Uterus (tissue), 4 donors: Measurements from ENCODE around the gene HOXD12. TPM values are rescaled to one million over a fixed set of nuclear protein-coding genes. Genes with fewer than 3 reads are reported as not detected.

Experiments used
- DNase-seq, 2 donors: peaks; one replicate each; pipeline ENCODE4 v3.0.0-alpha.2; 2019 to 2020
- H3K27ac ChIP-seq, 2 donors: fragments of 200-600 bp; sonication (generic); 1 replicate in 1 of 2; 2 replicates in 1 of 2; pipeline ENCODE4 v1.5.1; 2016 to 2018
- H3K27me3 ChIP-seq, 2 donors: fragments of 200-600 bp; sonication (generic); one replicate each; pipeline ENCODE4 v1.5.1; 2018 to 2019; ENCODE audit warnings: control low read depth in 1 of 2
- H3K36me3 ChIP-seq, 2 donors: fragments of 200-600 bp; sonication (generic); one replicate each; pipeline ENCODE4 v1.5.1; 2019; ENCODE audit warnings: control low read depth in 1 of 2
- H3K4me1 ChIP-seq, 2 donors: fragments of 200-600 bp; sonication (generic); one replicate each; pipeline ENCODE4 v1.5.1; 2018 to 2019; ENCODE audit warnings: control low read depth in 1 of 2
- H3K4me3 ChIP-seq, 2 donors: fragments of 200-600 bp; sonication (generic); 1 replicate in 1 of 2; 2 replicates in 1 of 2; pipeline ENCODE4 v1.5.1; 2018 to 2019; ENCODE audit warnings: mild to moderate bottlenecking in 1 of 2
- H3K9me3 ChIP-seq, 2 donors: fragments of 200-600 bp; sonication (generic); one replicate each; pipeline ENCODE4 v1.5.1; 2019; ENCODE audit warnings: control low read depth in 1 of 2
- POLR2A ChIP-seq, 2 donors: fragments of 450-650 bp; IDR thresholded peaks; one replicate each; pipeline ENCODE4 v1.6.1; 2016; ENCODE audit warnings: antibody characterized with exemption in 2 of 2, mild to moderate bottlenecking in 1 of 2, moderate library complexity in 1 of 2
- intact Hi-C: fragments of 100-400 bp; cut with DNase I; formaldehyde crosslinking; loops from one replicate; pipeline ENCODE4 v1.15.1; 2023; ENCODE audit warnings: low total_unique reads
- total RNA-seq, 4 donors: library from RNA; depleted of rRNA in 3 of 4; stranded (reverse); fragments of >200 nt in 3 of 4; gene quantifications; one replicate each; pipeline versions ENCODE4 v1.1.0 to v1.2.4, GENCODE V29; 2014 to 2023
- TF ChIP-seq, protein P1 (sequence below), 4 experiments: fragments of 200-600 bp in 2 of 4; fragments of 450-650 bp in 2 of 4; sonication (generic) in 2 of 4; IDR thresholded peaks; one replicate each; pipeline ENCODE4 v1.5.1; 2016 to 2019; ENCODE audit warnings: antibody characterized with exemption in 4 of 4, mild to moderate bottlenecking in 2 of 4, moderate library complexity in 1 of 4
- donor health status: DM: yes; HTN: yes; CAD: no.

The HOXD12 gene
- total RNA-seq, 4 donors from 2014 or later, result 0.76 TPM; not detected in 3

DNA sequence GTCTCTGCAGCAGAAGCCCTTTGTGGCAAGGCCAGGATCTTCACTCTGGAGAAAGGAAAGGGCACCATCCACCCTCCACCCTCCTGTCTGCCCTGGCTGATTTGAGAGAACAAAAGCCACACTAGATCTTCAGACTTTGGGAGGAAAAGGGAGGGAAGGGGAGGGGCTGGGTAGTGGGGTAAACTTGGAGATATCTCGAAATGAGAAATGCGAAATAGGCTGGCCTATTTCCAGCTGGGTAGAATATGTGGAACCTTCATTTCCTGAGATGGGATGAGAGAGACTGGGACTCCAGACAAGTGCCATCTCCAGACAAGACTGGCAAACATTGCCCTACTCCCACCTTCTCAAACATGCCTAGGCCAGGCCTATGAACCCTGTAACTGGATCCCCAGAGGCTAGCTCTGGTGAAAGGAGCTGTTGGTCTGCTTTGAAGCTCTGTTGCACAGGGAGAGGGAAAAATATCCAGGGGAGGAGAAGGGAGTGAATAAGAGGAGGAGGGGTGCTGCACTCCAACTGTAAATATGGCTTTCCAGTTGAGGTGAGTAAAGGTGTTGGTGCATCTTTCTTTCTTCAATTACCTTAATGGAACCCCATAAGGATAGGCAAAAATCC is 1.7 kb downstream of the HOXD12 start:
- intact Hi-C loops, result no loop called here
- peaks cover 0 to 16% of the 10 kb centered on the region in 2 donors for H3K4me1 ChIP-seq
- H3K9me3 ChIP-seq, result no peaks in the 10 kb centered on the region
- H3K27ac ChIP-seq, result no peak overlapping the region
- no peaks in the 10 kb centered on the region for H3K36me3 ChIP-seq
- H3K27me3 ChIP-seq, result peaks cover 25 to 43% of the 10 kb centered on the region in 2 donors
- no peak for DNase-seq
- no peak for TF ChIP-seq POLR2A (IDR thresholded peaks at IDR 0.05)
- TF ChIP-seq, protein P1, sequence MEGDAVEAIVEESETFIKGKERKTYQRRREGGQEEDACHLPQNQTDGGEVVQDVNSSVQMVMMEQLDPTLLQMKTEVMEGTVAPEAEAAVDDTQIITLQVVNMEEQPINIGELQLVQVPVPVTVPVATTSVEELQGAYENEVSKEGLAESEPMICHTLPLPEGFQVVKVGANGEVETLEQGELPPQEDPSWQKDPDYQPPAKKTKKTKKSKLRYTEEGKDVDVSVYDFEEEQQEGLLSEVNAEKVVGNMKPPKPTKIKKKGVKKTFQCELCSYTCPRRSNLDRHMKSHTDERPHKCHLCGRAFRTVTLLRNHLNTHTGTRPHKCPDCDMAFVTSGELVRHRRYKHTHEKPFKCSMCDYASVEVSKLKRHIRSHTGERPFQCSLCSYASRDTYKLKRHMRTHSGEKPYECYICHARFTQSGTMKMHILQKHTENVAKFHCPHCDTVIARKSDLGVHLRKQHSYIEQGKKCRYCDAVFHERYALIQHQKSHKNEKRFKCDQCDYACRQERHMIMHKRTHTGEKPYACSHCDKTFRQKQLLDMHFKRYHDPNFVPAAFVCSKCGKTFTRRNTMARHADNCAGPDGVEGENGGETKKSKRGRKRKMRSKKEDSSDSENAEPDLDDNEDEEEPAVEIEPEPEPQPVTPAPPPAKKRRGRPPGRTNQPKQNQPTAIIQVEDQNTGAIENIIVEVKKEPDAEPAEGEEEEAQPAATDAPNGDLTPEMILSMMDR (IDR thresholded peaks at IDR 0.05), result no peak
- no peak overlapping the region for H3K4me3 ChIP-seq

DNA sequence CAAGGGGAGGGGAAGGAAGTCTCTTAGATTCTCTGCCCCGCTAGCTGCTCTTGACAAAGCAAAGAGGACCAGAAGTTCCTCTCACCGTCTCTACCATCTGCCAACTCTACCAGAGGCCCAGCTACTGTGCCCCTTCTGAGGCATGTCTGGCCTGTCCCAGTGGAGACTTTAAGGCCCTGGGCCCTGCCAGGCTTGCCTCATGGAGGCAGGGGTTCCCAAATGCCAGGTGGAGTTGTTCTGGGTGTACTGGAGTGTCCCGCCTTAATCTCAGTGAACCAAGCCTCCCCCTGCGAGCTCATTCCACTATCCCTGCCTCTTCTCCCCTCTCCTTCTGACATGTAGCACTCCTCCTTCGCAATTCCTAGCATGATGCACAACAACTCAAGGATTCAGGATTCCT is 2.2 kb downstream of the HOXD12 start:
- TF ChIP-seq, protein P1 (IDR thresholded peaks at IDR 0.05), result no peak
- no peak for TF ChIP-seq POLR2A (IDR thresholded peaks at IDR 0.05)
- Histone ChIP-seq H3K4me3 (no peak overlapping the region), H3K27ac (no peak overlapping the region), H3K36me3 (no peaks in the 10 kb centered on the region), H3K27me3 (peaks cover 20 to 38% of the 10 kb centered on the region in 2 donors), H3K9me3 (no peaks in the 10 kb centered on the region), H3K4me1 (peaks cover 0 to 21% of the 10 kb centered on the region in 2 donors)
- no peak for DNase-seq
- intact Hi-C loops, result no loop called here

DNA sequence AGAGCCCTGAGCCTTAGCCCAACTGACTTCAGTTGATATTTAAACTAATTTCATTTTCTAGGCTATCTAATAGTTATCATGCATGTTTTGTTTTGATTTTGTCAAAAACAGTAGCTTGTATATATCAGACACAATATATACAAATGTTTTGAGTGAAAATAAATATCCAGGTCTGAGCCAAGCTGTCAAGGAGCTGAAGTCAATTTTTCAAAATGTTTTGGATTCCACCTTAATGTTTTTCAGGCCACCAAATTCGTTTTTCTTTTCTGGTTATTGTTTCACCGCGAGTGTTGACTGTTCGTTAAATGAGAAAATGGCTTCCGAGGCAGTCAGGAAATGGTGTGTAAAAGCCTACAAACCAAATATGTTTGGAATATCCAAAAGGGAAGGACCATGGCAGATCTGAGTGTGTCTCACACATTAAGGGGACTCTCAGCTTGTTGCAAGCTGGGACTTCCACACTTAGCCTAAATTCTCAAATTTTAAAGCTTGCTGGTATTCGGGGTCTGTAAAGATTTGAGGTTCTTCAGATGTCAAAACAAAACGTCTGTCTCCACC is 2.8 kb downstream of the HOXD12 start:
- Histone ChIP-seq H3K27me3 (peaks cover 18 to 33% of the 10 kb centered on the region in 2 donors), H3K36me3 (no peaks in the 10 kb centered on the region), H3K4me1 (peaks cover 0 to 21% of the 10 kb centered on the region in 2 donors), H3K27ac (no peak overlapping the region), H3K4me3 (no peak overlapping the region), H3K9me3 (no peaks in the 10 kb centered on the region)
- intact Hi-C loops, result no loop called here
- TF ChIP-seq, protein P1 (IDR thresholded peaks at IDR 0.05), result no peak
- no peak for TF ChIP-seq POLR2A (IDR thresholded peaks at IDR 0.05)
- DNase-seq, result no peak

DNA sequence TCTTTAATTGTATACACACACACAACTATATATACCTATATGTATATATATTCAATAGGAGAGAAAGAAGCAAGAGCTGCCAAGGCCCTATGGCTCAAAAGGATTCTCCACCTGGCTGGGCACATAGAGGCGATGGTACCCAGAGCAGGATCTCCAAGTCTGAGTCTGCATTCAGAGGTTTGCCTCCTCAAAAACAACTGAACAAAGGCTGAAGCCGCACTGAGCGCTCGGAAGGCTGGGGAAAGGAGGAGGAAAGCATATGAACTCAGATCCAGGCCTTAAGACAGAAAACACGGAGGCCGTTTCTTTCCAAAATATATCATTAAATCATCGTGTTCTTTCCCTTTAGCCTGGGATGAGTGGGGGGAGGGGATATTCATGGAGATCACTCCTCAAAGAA is 3.6 kb downstream of the HOXD12 start:
- DNase-seq, result no peak
- peak overlapping the region; percentile 98 to 99 for H3K27ac ChIP-seq
- no peaks in the 10 kb centered on the region for H3K36me3 ChIP-seq
- no peak for TF ChIP-seq POLR2A (IDR thresholded peaks at IDR 0.05)
- TF ChIP-seq, protein P1 (IDR thresholded peaks at IDR 0.05), result no peak
- intact Hi-C loops, result no loop called here
- no peak overlapping the region for H3K4me3 ChIP-seq
- peaks cover 13 to 25% of the 10 kb centered on the region in 2 donors for H3K27me3 ChIP-seq
- no peaks in the 10 kb centered on the region for H3K9me3 ChIP-seq
- H3K4me1 ChIP-seq, result peaks cover 0 to 15% of the 10 kb centered on the region in 2 donors

DNA sequence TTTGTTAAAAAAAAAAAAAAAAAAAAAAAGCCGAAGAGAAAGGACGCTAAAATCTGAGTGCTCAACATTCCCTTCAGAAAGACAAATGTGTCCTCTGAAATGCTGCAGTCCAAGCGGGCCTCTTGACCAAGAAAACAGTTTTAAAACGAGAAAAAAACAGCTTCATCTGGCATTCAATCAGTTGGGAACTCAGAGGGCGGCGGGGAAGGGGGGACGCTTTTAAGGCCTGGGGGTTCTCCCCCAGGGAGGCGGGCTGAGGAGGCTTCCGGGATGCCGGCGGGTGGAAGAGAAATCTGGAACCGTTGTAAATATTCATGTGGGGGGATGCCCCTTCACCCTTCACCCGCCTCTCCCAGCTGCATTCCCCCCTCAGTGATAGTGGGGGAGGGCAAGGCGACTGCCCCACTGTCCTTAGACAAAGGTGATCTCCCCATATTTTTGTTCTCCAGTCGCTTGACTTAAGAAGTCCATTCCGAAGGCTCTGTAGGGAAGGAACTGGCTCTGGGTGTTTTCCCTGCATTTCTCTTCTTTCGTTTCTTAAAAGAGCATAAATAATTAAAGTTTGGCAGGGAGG is 4.2 kb downstream of the HOXD12 start:
- peak overlapping the region; percentile 12 to 32 for H3K4me3 ChIP-seq
- intact Hi-C loops, result no loop called here
- H3K36me3 ChIP-seq, result no peaks in the 10 kb centered on the region
- DNase-seq, result peak in 1 of 2 donors; percentile 41
- H3K27me3 ChIP-seq, result peaks cover 7 to 18% of the 10 kb centered on the region in 2 donors
- H3K27ac ChIP-seq, result peak overlapping the region; percentile 98 to 99
- H3K9me3 ChIP-seq, result no peaks in the 10 kb centered on the region
- H3K4me1 ChIP-seq, result peaks cover 0 to 15% of the 10 kb centered on the region in 2 donors
- TF ChIP-seq POLR2A (IDR thresholded peaks at IDR 0.05), result no peak
- TF ChIP-seq, protein P1 (IDR thresholded peaks at IDR 0.05), result no peak
